Measurements from ENCODE around the gene MRPL11. TPM values are rescaled to one million over a fixed set of nuclear protein-coding genes. Genes with fewer than 3 reads are reported as not detected.
A peak's percentile ranks its signal among the peaks of the same experiment; 100 is the strongest.
"Not testable (repeated sequence)": the region's sequence is repeated elsewhere in the genome, so short reads cannot be mapped to it uniquely, and the experiment has no call there.

MRPL11 gene
- total RNA-seq, 1 experiment from 2014 or later, result 138 TPM

- POLR2A ChIA-PET (ENCODE audit: unreplicated experiment), result interaction anchor here (0.7 to 1.1 kb wide), 3 partner anchors 44 to 297 kb away, joined by 3 to 4 read pairs (median 3); no protein-coding TSS in a partner anchor
- peak overlapping the region; percentile 90; the same call in 1 of the 2 replicates for H3K4me3 ChIP-seq
Observed at GRCh38 chr11:66465373-66466224, 27.0 kb upstream of the MRPL11 start.

GRCh38 chr11:66464916-66465315, 26.3 kb upstream of the MRPL11 start:
- H3K9me2 ChIP-seq (ENCODE audit: insufficient read depth), result no peaks in the 10 kb centered on the region
- no peak overlapping the region for H3K4me2 ChIP-seq
- TF ChIP-seq CTCF (conservative IDR thresholded peaks at IDR 0.05) (no peak), EZH2 (IDR thresholded peaks at IDR 0.05; ENCODE audit: low read depth) (no peak)
- intact Hi-C loops (cut with micrococcal nuclease; ENCODE audit: unreplicated experiment), result no loop called here
- peaks cover 10% of the 10 kb centered on the region for H3K4me1 ChIP-seq (replicated peaks; ENCODE audit: insufficient read depth)
- POLR2A ChIA-PET (ENCODE audit: unreplicated experiment), result no interaction called here
- no TSS peak for BruUV-seq (replicated peaks)
- no peaks in the 10 kb centered on the region for H3K79me2 ChIP-seq (ENCODE audit: low read depth)
- CTCF ChIA-PET, result no interaction called here
- no peak for DNase-seq
- peaks cover 14% of the 10 kb centered on the region; the same call in 1 of the 2 replicates for H3F3A ChIP-seq (ENCODE audit: insufficient read depth, low read depth)
- H4K20me1 ChIP-seq (ENCODE audit: insufficient read depth), result no peaks in the 10 kb centered on the region
- H3K36me3 ChIP-seq (ENCODE audit: low read depth), result no peaks in the 10 kb centered on the region
- H3K27me3 ChIP-seq (ENCODE audit: insufficient read depth, low read depth), result no peaks in the 10 kb centered on the region
- no peaks in the 10 kb centered on the region for H3K9me3 ChIP-seq (ENCODE audit: insufficient read depth, low read depth)
- no peak overlapping the region for H2AFZ ChIP-seq
- no peak overlapping the region for H3K4me3 ChIP-seq
- H3K27ac ChIP-seq, result no peak overlapping the region

More at GRCh38 chr11:66465373-66466224, 27.0 kb upstream of the MRPL11 start:
- no peaks in the 10 kb centered on the region for H4K20me1 ChIP-seq (ENCODE audit: insufficient read depth)
- DNase-seq, result no peak
- no peaks in the 10 kb centered on the region for H3K79me2 ChIP-seq (ENCODE audit: low read depth)
- no peaks in the 10 kb centered on the region for H3K27me3 ChIP-seq (ENCODE audit: insufficient read depth, low read depth)
- TF ChIP-seq EZH2 (IDR thresholded peaks at IDR 0.05; ENCODE audit: low read depth), result no peak
- H3K9me3 ChIP-seq (ENCODE audit: insufficient read depth, low read depth), result no peaks in the 10 kb centered on the region
- no peaks in the 10 kb centered on the region for H3K9me2 ChIP-seq (ENCODE audit: insufficient read depth)
- H3K4me2 ChIP-seq, result peak overlapping the region; percentile 98
- intact Hi-C loops (cut with micrococcal nuclease; ENCODE audit: unreplicated experiment), result loop anchor here (2.0 kb wide), 1 partner anchor 27 kb away; the partner anchor contains the start of gene MRPL11
- H3F3A ChIP-seq (ENCODE audit: insufficient read depth, low read depth), result peaks cover 14% of the 10 kb centered on the region; the same call in 1 of the 2 replicates
- peaks cover 10% of the 10 kb centered on the region for H3K4me1 ChIP-seq (replicated peaks; ENCODE audit: insufficient read depth)
- no peak overlapping the region for H2AFZ ChIP-seq
- CTCF ChIA-PET, result interaction anchor here (0.6 kb wide), 1 partner anchor 25 kb away, joined by 4 read pairs; no protein-coding TSS in a partner anchor
- no peak overlapping the region for H3K27ac ChIP-seq
- BruUV-seq (replicated peaks), result TSS peak; percentile 30
- H3K36me3 ChIP-seq (ENCODE audit: low read depth), result no peaks in the 10 kb centered on the region

GRCh38 chr11:66464116-66464515, 25.5 kb upstream of the MRPL11 start:
- intact Hi-C loops (cut with micrococcal nuclease; ENCODE audit: unreplicated experiment); H4K20me1 ChIP-seq (ENCODE audit: insufficient read depth); H3K79me2 ChIP-seq (ENCODE audit: low read depth); H2AFZ ChIP-seq; H3K27ac ChIP-seq; H3K4me3 ChIP-seq; POLR2A ChIA-PET (ENCODE audit: unreplicated experiment); H3K9me3 ChIP-seq (ENCODE audit: insufficient read depth, low read depth); DNase-seq; BruUV-seq (replicated peaks); H3K9me2 ChIP-seq (ENCODE audit: insufficient read depth); H3K36me3 ChIP-seq (ENCODE audit: low read depth); H3K4me1 ChIP-seq (replicated peaks; ENCODE audit: insufficient read depth); H3K27me3 ChIP-seq (ENCODE audit: insufficient read depth, low read depth); CTCF ChIA-PET; H3K4me2 ChIP-seq: not testable (repeated sequence)
- peaks cover 14% of the 10 kb centered on the region for H3F3A ChIP-seq (ENCODE audit: insufficient read depth, low read depth)

- Histone ChIP-seq H3K4me2 (no peak overlapping the region), H3K4me3 (no peak overlapping the region), H3K9me2 (ENCODE audit: insufficient read depth) (no peaks in the 10 kb centered on the region), H3K27me3 (ENCODE audit: insufficient read depth, low read depth) (no peaks in the 10 kb centered on the region), H3K27ac (no peak overlapping the region), H4K20me1 (ENCODE audit: insufficient read depth) (no peaks in the 10 kb centered on the region), H3F3A (ENCODE audit: insufficient read depth, low read depth) (peaks cover 13% of the 10 kb centered on the region), H3K9me3 (ENCODE audit: insufficient read depth, low read depth) (no peaks in the 10 kb centered on the region), H3K4me1 (replicated peaks; ENCODE audit: insufficient read depth) (peaks cover 7% of the 10 kb centered on the region), H2AFZ (no peak overlapping the region), H3K36me3 (ENCODE audit: low read depth) (no peaks in the 10 kb centered on the region), H3K79me2 (ENCODE audit: low read depth) (no peaks in the 10 kb centered on the region)
- BruUV-seq (replicated peaks), result no TSS peak
- ChIA-PET CTCF (no interaction called here), POLR2A (ENCODE audit: unreplicated experiment) (no interaction called here)
- intact Hi-C loops (cut with micrococcal nuclease; ENCODE audit: unreplicated experiment), result no loop called here
- TF ChIP-seq CTCF (conservative IDR thresholded peaks at IDR 0.05), result no peak
- no peak for TF ChIP-seq EZH2 (IDR thresholded peaks at IDR 0.05; ENCODE audit: low read depth)
- no peak for DNase-seq
Observed at GRCh38 chr11:66462911-66463310, 24.3 kb upstream of the MRPL11 start.

Data from PC-9 (cell line).